HT-29 (cell line): ENCODE measurements around the gene DCC. TPM values are rescaled to one million over a fixed set of nuclear protein-coding genes. Genes with fewer than 3 reads are reported as not detected.
"Not testable (repeated sequence)": the region's sequence is repeated elsewhere in the genome, so short reads cannot be mapped to it uniquely, and the experiment has no call there.

ENCODE experiments used
- DNase-seq: peaks from one replicate; pipeline ENCODE4 v3.0.0-alpha.2; 2015; ENCODE audit warnings: low spot score
- total RNA-seq: library from RNA; depleted of rRNA; stranded (reverse); fragments of >200 nt; shearing (Covaris generic); gene quantifications from 2 replicates; pipeline ENCODE4 v1.2.3, GENCODE V29; 2014

DCC gene
- total RNA-seq, 1 experiment from 2014 or later = not detected

GRCh38 chr18:52345428-52345827 is 5.4 kb downstream of the DCC start:
- DNase-seq = no peak

DNA sequence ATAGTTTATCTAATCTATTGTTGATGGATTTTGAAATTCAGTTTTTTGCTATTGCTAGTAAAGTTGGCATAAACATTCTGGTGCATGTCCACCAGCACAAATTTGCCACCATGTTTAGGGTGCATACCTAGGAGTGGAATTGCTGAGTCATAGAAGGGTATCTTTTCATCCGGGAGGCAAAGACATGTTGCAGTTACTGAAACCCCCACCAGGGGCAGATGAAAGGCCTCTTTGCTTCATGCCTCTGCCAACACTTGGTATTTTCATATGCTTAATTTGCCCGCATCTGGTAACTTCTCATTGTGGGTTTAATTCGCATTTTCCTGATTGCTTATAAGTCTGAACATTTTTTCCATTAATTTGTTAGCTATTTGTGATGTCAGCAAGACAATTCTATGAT is 8.2 kb downstream of the DCC start:
- peak; percentile 21 for DNase-seq

DNA sequence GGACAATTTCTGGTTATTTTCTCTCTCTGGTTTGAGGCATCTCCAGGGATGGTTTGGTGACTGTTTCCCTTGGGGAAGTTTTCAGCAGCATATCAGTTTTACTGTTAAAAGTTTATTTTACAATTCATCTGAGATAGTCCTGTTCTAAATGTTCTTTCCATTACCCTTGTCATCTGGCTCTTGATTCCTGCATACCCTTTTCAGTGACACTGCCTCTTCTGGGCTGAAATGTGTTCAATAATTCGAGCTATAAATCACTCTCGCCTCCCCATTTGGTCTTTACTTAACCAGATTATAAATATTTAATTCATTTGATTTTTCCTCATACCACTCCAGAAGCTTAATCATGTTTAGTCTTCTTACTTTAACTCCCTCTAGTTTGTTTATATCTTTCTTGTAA is 9.5 kb downstream of the DCC start:
- no peak for DNase-seq

DNA sequence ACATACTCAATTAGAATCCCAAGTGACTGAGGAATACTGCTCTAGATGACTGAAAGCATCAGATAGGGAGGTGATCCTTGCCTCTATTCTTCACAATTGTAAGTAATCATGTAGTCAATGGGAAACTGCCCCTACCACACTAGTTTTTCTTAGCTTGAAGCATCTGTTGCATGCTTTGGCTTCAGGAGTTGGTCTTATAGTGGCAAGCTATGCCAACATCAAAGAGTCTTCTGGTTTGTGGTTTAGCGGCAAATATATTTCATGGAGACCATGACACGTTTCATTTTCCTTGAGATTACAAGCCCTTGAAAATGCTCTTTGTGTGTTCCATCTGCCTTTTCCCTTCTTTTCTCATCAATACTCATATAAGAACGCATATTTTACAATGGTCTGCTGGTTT is 12.9 kb downstream of the DCC start:
- no peak for DNase-seq

DNA sequence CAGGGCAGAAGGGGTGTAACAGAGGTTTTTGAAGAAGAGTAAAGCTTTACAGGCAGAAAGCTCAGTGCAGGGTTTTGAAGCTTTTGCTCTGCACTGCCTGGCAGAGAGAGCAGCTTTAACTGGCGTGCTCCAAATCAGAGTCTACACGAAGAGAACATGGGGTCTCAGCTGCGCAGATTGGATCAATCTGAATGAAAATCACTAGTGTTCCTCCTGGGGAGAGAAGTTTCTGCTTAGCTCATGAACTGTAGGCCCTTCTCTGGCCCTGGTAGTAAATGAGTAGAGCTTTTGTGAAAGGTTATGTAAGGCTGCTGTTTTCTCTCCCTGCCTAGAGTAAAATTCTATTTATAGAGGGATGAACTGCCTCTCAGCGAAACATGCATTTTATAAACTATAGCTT is 13.6 kb downstream of the DCC start:
- DNase-seq = no peak

DNA sequence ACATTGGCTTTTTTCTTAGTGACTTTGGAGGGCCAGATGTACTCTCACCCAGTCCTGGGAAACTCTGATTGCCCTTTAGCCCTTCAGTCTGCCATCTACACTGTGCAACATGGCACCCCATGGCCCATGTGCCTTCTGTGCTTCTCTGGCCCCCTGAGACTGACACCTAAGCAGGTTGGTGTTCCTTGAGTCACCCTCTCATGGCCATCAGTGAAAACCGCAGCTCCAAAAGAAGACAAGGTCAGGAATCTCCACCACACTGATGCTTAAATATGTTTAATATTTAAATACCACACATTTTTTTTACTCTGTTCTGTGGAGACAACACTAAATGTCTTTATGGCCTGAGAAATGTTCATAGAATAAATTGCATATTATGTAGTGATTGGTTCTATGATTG is 23.9 kb downstream of the DCC start:
- DNase-seq = no peak

DNA sequence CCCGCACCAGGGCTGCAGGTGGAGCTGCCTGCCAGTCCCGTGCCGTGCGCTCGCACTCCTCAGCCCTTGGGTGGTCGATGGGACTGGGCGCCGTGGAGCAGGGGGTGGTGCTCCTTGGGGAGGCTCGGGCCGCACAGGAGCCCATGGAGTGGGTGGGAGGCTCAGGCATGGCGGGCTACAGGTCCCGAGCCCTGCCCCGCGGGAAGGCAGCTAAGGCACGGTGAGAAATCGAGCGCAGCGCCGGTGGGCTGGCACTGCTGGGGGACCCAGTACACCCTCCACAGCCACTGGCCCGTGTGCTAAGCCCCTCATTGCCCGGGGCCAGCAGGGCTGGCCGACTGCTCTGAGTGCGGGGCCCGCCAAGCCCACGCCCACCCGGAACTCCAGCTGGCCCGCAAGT is 26.9 kb downstream of the DCC start:
- not testable (repeated sequence) for DNase-seq

- DNase-seq = no peak
Observed at GRCh38 chr18:52367953-52368742, 28.2 kb downstream of the DCC start.

- DNase-seq = no peak
Observed at GRCh38 chr18:52370841-52371240, 30.8 kb downstream of the DCC start.

- no peak for DNase-seq
Observed at GRCh38 chr18:52376104-52376503, 36.1 kb downstream of the DCC start.

DNA sequence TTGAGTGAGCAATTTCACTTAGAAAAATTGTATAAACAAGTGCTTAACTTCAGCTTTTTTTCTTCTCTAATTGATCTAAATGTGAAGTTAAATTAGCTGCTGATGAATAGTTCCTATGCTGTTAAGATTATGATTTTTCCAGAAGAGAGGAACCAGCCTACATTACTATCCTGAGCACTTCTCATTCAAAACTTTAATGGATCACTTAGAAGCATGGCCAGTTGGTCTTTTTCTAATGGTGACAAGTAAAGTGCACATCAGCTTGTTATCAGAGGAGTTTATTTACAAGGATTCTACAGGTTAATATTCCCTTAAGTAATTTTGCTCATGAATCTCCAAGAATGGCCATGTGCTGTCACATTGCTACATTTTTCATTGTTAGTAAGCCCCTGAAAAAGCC is 37.1 kb downstream of the DCC start:
- no peak for DNase-seq

DNA sequence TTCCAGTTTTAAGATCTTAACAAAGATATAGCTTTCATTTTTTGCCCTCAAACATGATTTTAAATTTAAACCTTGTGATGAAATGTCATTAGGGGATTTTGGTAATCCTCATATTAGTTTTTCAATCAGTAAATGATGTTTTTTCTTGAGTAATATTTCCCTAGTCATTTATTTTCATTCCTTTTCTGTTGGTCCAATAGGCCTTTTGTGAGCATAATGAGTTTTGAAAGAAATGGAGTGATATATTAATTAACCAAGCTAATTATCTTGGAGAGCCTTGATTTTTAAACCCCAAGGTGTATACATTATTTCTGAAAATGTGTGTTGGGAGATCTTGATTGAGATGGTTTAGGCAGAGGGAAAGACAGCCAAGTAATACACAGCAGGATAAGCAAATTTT is 46.3 kb downstream of the DCC start:
- no peak for DNase-seq

DNA sequence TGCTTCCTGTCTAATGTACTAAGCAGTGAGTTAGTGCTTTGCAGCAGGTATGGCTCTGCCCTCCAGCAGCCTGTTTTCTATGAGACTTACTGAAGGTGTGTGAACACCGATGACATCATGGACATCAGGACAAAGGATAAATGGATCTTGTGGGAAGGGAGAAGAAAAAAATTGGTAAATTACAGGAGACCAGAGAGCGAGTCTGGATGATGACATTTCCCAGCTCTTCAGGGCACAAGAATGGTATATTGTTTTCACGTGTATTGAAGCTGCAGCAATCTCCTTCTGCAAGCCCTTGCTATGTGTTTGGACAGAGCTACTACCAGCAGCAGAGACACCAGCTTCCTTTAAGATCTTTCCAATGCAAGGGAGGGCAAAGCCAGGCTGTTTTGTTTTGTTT is 47.2 kb downstream of the DCC start:
- DNase-seq = no peak

DNA sequence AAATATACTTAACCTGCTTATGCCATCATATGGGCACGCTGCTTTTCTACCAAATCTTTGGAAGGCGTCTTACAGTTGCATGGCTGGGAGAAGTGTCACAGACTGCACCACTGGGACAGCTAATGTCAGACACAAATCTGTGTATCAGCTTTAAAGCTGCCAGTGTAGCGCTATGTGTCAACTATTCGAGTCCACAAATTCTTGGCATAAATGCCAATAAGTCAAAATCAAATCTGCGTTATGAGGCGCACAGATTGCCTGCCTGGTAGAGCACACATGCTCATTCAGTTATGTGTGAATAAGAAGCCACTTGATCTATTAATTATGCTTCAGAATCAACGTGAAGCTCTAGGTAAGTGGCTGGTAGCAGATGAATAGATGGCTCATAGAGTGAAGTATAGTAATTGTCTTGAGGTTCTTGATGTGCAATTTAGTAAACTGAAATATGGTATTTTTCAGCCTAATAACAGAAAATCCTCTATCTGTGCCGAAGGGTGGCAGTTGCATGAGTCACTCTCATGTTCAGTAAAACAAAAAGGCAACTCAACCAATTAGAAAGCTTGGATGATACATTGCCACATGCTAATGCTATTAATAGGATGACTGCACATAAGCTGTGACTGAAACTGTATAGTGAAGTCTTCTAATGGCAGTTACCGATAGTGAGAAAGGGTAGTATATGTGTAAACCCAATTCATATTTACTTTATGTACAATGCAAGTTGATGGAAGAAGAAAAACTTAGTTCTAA is 52.0 kb downstream of the DCC start:
- no peak for DNase-seq

GRCh38 chr18:52394602-52395001 is 54.6 kb downstream of the DCC start:
- no peak for DNase-seq

GRCh38 chr18:52395146-52395852 is 55.3 kb downstream of the DCC start:
- no peak for DNase-seq

GRCh38 chr18:52401236-52401635 is 61.2 kb downstream of the DCC start:
- no peak for DNase-seq

- no peak for DNase-seq
Observed at GRCh38 chr18:52402814-52403213, 62.8 kb downstream of the DCC start.

DNA sequence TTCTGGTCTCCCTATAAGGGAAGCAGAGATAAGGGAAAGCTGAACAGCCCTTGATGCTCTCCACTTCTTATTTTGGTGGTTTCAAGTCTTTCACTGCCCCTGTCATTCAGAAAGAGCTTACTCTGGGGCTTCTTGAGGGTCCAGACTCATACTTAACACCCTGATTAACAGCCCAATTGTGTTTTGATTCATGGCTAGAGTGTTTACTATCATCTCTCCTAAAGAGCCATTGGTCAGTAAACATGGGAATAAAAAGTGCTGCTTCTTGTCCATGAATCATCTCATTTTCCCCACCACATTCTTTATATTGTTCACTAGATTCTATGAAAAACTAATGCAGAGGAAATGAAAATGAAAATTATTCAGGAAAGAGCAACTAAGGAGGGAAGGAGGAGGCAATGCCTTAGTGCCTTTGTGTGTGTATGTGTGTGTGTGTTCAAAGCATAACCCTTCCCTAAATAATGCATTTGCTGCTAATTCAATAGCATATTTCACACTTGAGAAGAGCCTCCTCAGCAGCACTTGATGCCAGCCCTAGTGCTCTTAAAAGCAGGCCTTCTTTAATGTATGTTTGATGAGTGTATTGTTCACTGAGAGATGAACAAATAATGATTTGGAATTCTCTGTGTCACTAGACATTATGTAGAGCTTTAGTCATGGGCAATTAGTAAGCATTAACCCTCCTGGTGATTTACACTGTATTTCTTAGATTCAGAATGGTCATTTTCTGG is 63.5 kb downstream of the DCC start:
- DNase-seq = no peak

DNA sequence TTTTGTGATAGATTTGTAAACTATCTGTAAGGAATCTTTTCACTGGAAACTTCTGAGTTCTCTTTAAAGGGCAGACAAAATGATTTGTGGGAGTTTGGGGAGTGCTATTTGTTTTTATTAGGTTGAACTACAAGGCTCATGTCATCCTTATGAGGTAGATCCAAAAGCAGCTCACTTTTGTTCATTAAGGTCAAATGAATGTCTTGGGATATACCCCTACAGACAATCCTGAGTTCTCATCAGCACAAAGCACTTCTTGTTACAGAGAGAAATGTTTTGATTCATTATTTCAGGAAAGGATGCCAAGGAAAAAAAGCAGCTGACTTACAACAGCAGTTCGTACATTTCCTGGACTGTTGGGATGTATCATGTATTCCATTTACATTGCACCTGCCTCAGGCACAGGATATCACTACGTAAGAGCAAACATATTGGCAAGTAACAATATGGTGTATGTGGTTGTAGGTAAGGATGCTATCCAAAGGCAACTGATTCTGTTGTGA is 68.9 kb downstream of the DCC start:
- DNase-seq = no peak

DNA sequence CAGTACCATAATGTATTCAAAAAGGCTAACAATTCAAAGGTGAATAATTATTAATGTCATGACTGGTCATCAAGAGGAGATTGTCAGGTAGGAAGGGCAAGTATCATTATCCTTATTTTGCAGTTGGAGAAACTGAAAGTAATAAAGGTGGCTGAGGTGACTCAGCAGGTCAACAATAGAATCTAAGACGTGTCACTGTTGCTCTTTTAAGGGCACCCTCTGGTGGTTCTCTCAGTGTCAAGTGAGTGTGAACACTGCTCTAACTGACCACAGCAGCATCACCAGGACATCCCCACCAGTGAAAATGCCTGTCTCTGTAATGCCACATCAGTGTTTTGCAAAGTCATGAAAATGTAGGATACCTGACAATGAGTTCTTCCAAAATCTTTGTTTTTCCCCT is 69.7 kb downstream of the DCC start:
- no peak for DNase-seq

- no peak for DNase-seq
Observed at GRCh38 chr18:52415131-52415530, 75.1 kb downstream of the DCC start.
